Lower leg skin (tissue), 4 donors: ENCODE results near the gene KRTAP12-4. TPM values are rescaled to one million over a fixed set of nuclear protein-coding genes. Genes with fewer than 3 reads are reported as not detected.

ENCODE experiments used
- DNase-seq, 2 donors: peaks; one replicate each; pipeline ENCODE4 v3.0.0-alpha.2; 2019; ENCODE audit warnings: low spot score in 2 of 2
- H3K4me3 ChIP-seq: fragments of 200-600 bp; sonication (generic); 2 replicates; pipeline ENCODE4 v1.5.1; 2017; ENCODE audit warnings: mild to moderate bottlenecking, low read depth; ENCODE audit not compliant: poor library complexity, severe bottlenecking
- CTCF ChIP-seq, 3 donors: fragments of 450-650 bp; IDR thresholded peaks; one replicate each; pipeline ENCODE4 v1.5.1; 2016; ENCODE audit warnings: antibody characterized with exemption in 3 of 3, mild to moderate bottlenecking in 3 of 3, moderate library complexity in 2 of 3
- POLR2A ChIP-seq, 2 donors: fragments of 450-650 bp; IDR thresholded peaks; one replicate each; pipeline ENCODE4 v1.6.1; 2016 to 2017; ENCODE audit warnings: antibody characterized with exemption in 2 of 2, mild to moderate bottlenecking in 1 of 2, moderate library complexity in 1 of 2
- WGBS, 2 donors: methylation state at CpG; one replicate each; pipeline ENCODE4 v1.1.5; 2018; 5-methylcytosine and 5-hydroxymethylcytosine counted together
- intact Hi-C: fragments of 100-400 bp; cut with DNase I; formaldehyde crosslinking; loops from one replicate; pipeline ENCODE4 v1.15.0; 2023; ENCODE audit warnings: low total_unique reads
- total RNA-seq, 4 donors: library from RNA; depleted of rRNA; stranded (reverse); fragments of >200 nt; gene quantifications; one replicate each; pipeline ENCODE4 v1.1.0, GENCODE V29; 2016

KRTAP12-4 gene
- total RNA-seq, 4 donors from 2014 or later: not detected

- intact Hi-C loops: no loop called here
- WGBS, 2 donors: 80 to 82% methylated on average over 15 of the region's 15 CpGs
- no peak overlapping the region for H3K4me3 ChIP-seq
- peak in 1 of 2 donors; percentile 64 for DNase-seq
- no peak for TF ChIP-seq POLR2A (IDR thresholded peaks at IDR 0.05)
- TF ChIP-seq CTCF (IDR thresholded peaks at IDR 0.05): no peak
These were observed 28.2 kb upstream of the KRTAP12-4 start for GRCh38 chr21:44682580-44683151.

GRCh38 chr21:44681861-44682579 lies 27.6 kb upstream of the KRTAP12-4 start, which contains the start of gene KRTAP12-1:
Gene KRTAP12-1, minus strand, starts transcription at chr21:44682163. Its CDS starts 40 bp downstream, at chr21:44682123.
- intact Hi-C loops: no loop called here
- WGBS, 2 donors: 77 to 84% methylated on average over 11 to 20 of the region's 23 CpGs
- peak in 1 of 2 donors; percentile 58 for DNase-seq

GRCh38 chr21:44681152-44681551 lies 26.7 kb upstream of the KRTAP12-4 start:
- DNase-seq: peak in 1 of 2 donors; percentile 68
- intact Hi-C loops: no loop called here
- H3K4me3 ChIP-seq: no peak overlapping the region
- 73 to 80% methylated on average over 11 of the region's 11 CpGs for WGBS, 2 donors
- TF ChIP-seq CTCF (IDR thresholded peaks at IDR 0.05) (no peak), POLR2A (IDR thresholded peaks at IDR 0.05) (no peak)

More at GRCh38 chr21:44681861-44682579, 27.6 kb upstream of the KRTAP12-4 start, which contains the start of gene KRTAP12-1:
- no peak within 1 kb of the TSS for H3K4me3 ChIP-seq
- no peak for TF ChIP-seq POLR2A (IDR thresholded peaks at IDR 0.05)
- TF ChIP-seq CTCF (IDR thresholded peaks at IDR 0.05): no peak

- peak in 1 of 2 donors; percentile 77 for DNase-seq
- H3K4me3 ChIP-seq: no peak overlapping the region
- intact Hi-C loops: no loop called here
- WGBS, 2 donors: 94 to 95% methylated on average over 13 of the region's 13 CpGs
- no peak for TF ChIP-seq POLR2A (IDR thresholded peaks at IDR 0.05)
- no peak for TF ChIP-seq CTCF (IDR thresholded peaks at IDR 0.05)
These were observed 23.4 kb upstream of the KRTAP12-4 start for GRCh38 chr21:44677881-44678280.

- no peak for DNase-seq
- TF ChIP-seq POLR2A (IDR thresholded peaks at IDR 0.05) (no peak), CTCF (IDR thresholded peaks at IDR 0.05) (no peak)
- H3K4me3 ChIP-seq: no peak overlapping the region
- intact Hi-C loops: no loop called here
- 81 to 92% methylated on average over 1 of the region's 1 CpG for WGBS, 2 donors
These were observed 17.5 kb upstream of the KRTAP12-4 start for GRCh38 chr21:44671911-44672310.
